Left lobe of liver (tissue), 2 donors: ENCODE results near the gene ICOSLG. TPM values are rescaled to one million over a fixed set of nuclear protein-coding genes. Genes with fewer than 3 reads are reported as not detected.
"Not testable (repeated sequence)": the region's sequence is repeated elsewhere in the genome, so short reads cannot be mapped to it uniquely, and the experiment has no call there.

Experiments used
- ATAC-seq: fragments of 200-7000 bp; cut with Tn5 transposase; one replicate; pipeline ENCODE4 v1.9.1; 2020; ENCODE audit warnings: mild to moderate bottlenecking, moderate library complexity
- DNase-seq: peaks from one replicate; pipeline ENCODE4 v3.0.0-alpha.2; 2020; ENCODE audit warnings: low spot score
- total RNA-seq: library from RNA; stranded (reverse); gene quantifications from one replicate; pipeline ENCODE4 v1.2.1, GENCODE V29; 2021
- donor health status: DM: no; HTN: no; CAD: no; lungs with moderate emphysema.
- donor health status: DM: no; HTN: yes; CAD: no.

ICOSLG gene
- total RNA-seq, 1 donor from 2014 or later, result 3.8 TPM

DNA sequence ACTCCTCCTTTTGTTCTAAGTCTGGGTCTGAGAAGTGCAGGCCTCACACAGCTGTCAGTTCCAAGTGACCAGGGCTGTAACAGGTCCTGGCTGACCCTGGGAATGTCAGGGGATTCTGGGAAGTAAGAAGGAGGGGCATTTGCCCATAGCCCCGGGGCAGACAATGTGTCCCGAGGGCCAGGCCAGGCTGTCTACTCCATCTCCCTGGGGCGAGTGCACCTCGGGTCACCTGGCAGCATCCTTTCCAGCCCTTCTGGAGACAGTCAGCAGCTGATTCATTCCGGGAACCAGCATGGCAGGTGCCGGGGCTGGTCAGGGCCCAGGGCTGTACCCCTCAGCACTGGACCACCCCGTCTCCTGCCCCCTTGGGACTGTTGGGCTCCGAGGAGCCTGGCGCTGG lies 13.1 kb downstream of the ICOSLG start:
- ATAC-seq, DNase-seq: not testable (repeated sequence)

GRCh38 chr21:44225605-44226004 lies 15.1 kb downstream of the ICOSLG start:
- ATAC-seq, result not testable (repeated sequence)

DNA sequence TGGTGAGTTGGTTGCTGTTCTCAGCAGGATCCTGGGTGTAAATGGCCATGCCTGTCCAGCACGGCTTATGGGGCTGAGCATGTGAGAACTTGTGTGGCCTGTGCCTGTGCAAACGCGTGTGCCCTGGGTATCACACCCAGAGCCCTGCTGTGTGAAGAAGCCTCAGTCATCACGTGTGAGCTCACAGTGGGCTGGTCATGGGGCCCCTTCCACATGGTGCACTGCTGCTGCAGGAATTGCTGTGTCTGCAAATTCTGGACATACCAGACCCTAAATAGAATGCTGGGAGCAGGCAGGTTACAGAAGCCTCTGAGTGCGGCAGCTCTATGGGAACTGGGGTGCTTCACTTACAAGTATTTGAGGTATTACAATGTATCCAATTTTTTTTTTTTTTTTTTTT lies 17.4 kb downstream of the ICOSLG start:
- peak; percentile 26 for ATAC-seq
- DNase-seq, result not testable (repeated sequence)

More at GRCh38 chr21:44225605-44226004, 15.1 kb downstream of the ICOSLG start:
- DNase-seq, result not testable (repeated sequence)

DNA sequence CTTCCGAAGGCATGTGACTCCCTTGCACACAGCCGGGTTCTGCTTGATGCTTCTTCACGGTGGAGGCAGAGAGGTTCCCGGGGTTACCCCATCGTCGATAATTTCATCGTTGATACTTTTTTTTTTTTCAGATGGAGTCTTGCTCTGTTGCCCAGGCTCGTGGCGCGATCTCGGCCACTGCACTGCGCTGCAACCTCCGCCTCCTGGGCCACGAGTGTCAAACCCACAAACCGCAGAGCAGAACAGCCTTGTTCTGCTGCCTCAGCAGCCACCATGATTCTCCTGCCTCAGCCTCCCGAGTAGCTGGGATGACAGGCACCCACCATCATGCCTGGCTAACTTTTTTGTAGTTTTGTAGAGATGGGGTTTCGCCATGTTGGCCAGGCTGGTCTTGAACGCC lies 20.1 kb downstream of the ICOSLG start:
- ATAC-seq, result not testable (repeated sequence)

GRCh38 chr21:44218461-44218860 lies 22.3 kb downstream of the ICOSLG start:
- not testable (repeated sequence) for ATAC-seq, DNase-seq

More for the DNA sequence above, 20.1 kb downstream of the ICOSLG start:
- not testable (repeated sequence) for DNase-seq

- not testable (repeated sequence) for ATAC-seq, DNase-seq
These were observed 28.8 kb downstream of the ICOSLG start for GRCh38 chr21:44211978-44212377.

DNA sequence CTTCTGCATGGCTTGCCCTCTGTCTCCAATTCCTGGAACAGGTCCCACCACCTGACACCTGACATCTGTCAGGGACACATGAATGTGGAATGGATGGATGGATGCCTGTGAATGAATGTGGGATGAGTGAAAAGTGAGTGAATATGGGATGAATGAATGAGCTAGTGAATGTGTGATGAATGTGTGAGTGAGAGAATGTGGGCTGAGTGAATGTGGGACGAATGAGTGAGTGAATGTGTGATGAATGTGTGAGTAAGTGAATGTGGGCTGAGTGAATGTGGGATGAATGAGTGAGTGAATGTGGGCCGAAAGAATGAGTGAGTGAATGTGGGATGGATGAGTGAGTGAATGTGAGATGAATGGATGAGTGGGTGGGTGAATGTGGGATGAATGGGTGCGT lies 29.2 kb downstream of the ICOSLG start:
- ATAC-seq, result not testable (repeated sequence)

DNA sequence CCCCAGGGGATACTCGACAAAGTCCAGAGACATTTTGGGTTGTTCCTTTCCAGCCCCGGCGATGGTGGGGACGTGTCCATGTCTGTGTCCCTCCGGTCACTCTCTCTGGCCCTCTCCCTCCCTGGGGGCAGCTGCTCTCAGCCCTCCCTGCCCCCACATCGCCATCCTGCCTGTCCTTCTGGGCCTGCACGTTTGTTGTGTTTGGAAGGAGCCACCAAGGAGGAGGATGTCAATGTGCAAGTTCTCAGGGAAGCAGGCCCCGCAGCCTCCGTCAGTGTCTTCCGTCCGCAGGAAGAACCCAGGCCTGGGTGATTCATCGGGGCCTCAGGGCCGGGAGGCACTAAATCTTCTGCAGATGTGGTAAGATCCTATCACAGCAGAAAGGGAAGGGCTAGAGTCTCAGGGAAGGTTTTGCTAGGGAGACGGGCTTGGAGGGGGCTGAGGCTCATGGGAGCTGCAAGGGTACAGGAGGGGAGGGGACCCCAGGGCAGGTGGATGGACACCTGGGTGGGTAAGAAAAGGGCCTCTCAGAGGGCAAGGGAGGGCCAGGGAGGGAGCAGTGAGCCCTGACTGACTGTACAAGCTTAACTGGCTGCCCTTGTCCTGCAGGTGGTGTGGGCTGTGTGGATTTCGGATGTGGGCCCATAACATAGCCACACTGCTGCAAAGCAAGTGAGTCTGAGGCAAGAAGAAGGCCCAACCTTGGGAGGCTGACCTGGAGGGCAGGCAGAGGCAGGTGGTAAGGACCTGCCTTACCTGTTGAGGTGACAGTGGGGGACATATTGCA lies 32.7 kb downstream of the ICOSLG start:
- ATAC-seq, DNase-seq: not testable (repeated sequence)

More for the DNA sequence above, 29.2 kb downstream of the ICOSLG start:
- DNase-seq, result not testable (repeated sequence)

GRCh38 chr21:44206698-44207676 lies 33.8 kb downstream of the ICOSLG start:
- ATAC-seq, result peak; percentile 36
- DNase-seq, result not testable (repeated sequence)

GRCh38 chr21:44206187-44206586 lies 34.6 kb downstream of the ICOSLG start:
- ATAC-seq, DNase-seq: not testable (repeated sequence)

- not testable (repeated sequence) for ATAC-seq, DNase-seq
These were observed 38.0 kb downstream of the ICOSLG start for GRCh38 chr21:44202590-44203299.

DNA sequence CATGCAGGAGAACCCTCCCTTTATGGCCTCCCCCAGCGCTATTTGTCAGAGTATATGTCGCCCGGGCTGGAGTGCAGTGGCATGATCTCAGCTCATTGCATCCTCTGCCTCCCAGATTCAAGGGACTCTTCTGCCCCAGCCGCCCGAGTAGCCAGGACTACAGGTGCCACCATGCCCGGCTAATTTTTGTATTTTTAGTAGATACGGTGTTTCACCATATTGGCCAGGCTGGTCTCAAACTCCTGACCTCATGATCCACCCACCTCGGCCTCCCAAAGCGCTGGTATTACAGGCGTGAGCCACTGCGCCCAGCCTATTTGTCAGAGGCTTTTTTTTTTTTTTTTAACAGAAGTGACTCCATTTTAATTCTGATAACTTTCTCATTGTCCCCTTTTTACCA lies 40.7 kb downstream of the ICOSLG start:
- not testable (repeated sequence) for DNase-seq, ATAC-seq

- peak; percentile 16 for DNase-seq
- no peak for ATAC-seq
These were observed 41.3 kb downstream of the ICOSLG start for GRCh38 chr21:44199448-44199847.

DNA sequence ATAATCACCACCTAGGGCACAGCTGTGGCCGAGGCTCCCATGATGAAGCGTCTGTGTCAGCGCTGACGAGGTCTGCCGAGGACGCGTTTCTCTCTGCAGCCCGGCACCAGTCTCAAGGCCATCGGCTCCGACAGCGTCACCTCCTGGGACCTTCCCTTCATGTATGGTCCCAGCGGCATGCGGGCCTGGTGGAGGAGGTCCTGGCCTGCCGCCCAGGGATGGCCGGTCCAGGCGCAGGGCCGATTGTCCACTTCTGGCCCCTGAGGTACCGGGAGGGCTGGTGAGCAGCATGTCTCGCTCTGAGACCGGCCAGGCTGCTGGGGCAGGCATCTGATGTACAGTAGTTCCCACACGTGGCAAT lies 43.6 kb downstream of the ICOSLG start:
- ATAC-seq, DNase-seq: not testable (repeated sequence)

GRCh38 chr21:44196212-44197155 lies 44.3 kb downstream of the ICOSLG start:
- ATAC-seq, result not testable (repeated sequence)

DNA sequence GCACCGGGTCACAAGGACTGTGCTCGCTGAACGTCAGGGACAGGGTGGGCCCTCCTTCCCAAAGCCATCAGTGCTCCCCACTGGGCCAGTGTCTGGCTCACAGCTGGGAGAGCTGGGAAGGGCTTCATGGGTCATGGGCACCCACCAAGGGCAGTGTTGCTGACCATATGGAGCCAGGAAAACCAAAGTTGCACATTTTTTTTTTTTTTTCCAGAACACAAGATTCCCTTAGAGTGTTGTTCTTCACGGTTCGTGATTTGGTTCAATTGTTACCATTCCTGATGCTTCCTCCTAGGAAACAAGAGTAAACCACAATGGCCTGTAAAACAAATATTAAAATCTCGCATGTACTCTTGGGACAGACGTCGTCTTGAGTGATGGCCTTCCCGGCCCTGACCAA lies 45.9 kb downstream of the ICOSLG start:
- not testable (repeated sequence) for DNase-seq, ATAC-seq

More at GRCh38 chr21:44196212-44197155, 44.3 kb downstream of the ICOSLG start:
- not testable (repeated sequence) for DNase-seq

GRCh38 chr21:44194451-44194850 lies 46.3 kb downstream of the ICOSLG start:
- ATAC-seq, result not testable (repeated sequence)

DNA sequence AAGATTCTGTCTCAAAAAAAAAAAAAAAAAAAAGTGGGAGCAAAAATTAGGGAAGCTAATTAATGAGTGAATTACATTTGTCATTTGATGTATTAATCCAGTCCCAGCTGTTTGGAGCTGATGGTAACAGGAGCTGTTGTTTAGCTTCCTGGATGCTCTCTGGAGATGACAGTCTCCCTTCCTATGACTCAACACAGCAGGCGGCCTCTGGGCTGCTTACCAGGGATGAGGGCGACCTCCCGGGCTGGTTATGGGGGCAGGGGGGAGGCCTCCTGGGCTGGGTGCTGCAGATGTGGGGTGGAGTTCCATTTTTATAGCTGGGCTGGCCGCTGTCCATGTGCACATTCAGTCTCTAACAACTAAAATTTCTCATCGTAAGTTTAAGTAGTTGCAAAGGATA lies 47.6 kb downstream of the ICOSLG start:
- DNase-seq, ATAC-seq: not testable (repeated sequence)

More at GRCh38 chr21:44194451-44194850, 46.3 kb downstream of the ICOSLG start:
- not testable (repeated sequence) for DNase-seq
